Tibial nerve (tissue), 4 donors: ENCODE measurements around the gene HTRA2.

Experiments used
- EP300 ChIP-seq, 2 donors: sonication (generic); formaldehyde crosslinking; IDR thresholded peaks; one replicate each; pipeline ENCODE4 v1.6.1; 2017; ENCODE audit warnings: antibody characterized with exemption in 2 of 2, mild to moderate bottlenecking in 1 of 2
- TF ChIP-seq, protein P1 (sequence below), 5 experiments: fragments of 200-600 bp in 3 of 5; fragments of 450-650 bp in 2 of 5; sonication (generic) in 3 of 5; IDR thresholded peaks; one replicate each; pipeline ENCODE4 v1.5.1; 2016 to 2019; ENCODE audit warnings: antibody characterized with exemption in 5 of 5, mild to moderate bottlenecking in 3 of 5, moderate library complexity in 2 of 5

DNA sequence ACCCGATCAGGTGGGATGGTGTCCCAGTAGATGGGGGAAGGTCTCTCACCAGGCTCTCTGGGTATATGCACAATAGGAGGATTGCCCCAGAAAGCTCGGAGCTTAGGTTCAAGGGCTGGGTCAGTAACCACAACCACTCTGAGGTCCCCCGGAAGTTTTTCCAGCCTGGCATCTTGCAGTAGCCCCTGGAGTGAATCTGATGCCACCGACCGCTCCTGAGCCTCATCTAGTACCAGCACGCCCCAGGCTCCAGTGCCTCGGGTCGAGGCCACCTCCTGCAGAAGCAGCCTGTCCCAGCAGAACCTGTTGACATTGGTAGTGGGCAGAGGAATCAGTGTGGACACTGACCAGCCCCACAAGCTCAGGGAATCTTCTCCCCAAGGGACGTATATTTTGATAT is 5.7 kb upstream of the HTRA2 start:
- TF ChIP-seq, protein P1, sequence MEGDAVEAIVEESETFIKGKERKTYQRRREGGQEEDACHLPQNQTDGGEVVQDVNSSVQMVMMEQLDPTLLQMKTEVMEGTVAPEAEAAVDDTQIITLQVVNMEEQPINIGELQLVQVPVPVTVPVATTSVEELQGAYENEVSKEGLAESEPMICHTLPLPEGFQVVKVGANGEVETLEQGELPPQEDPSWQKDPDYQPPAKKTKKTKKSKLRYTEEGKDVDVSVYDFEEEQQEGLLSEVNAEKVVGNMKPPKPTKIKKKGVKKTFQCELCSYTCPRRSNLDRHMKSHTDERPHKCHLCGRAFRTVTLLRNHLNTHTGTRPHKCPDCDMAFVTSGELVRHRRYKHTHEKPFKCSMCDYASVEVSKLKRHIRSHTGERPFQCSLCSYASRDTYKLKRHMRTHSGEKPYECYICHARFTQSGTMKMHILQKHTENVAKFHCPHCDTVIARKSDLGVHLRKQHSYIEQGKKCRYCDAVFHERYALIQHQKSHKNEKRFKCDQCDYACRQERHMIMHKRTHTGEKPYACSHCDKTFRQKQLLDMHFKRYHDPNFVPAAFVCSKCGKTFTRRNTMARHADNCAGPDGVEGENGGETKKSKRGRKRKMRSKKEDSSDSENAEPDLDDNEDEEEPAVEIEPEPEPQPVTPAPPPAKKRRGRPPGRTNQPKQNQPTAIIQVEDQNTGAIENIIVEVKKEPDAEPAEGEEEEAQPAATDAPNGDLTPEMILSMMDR (IDR thresholded peaks at IDR 0.05) = no peak
- no peak for TF ChIP-seq EP300 (IDR thresholded peaks at IDR 0.05)
